Raji (cell line): Measurements from ENCODE around the gene CCM2.

ENCODE experiments used
- POLR2A ChIP-seq: IDR thresholded peaks from 2 replicates; pipeline ENCODE4 v1.6.1; 2011; ENCODE audit warnings: low read depth, low read length, control low read depth; ENCODE audit not compliant: insufficient read depth

Gene CCM2

DNA sequence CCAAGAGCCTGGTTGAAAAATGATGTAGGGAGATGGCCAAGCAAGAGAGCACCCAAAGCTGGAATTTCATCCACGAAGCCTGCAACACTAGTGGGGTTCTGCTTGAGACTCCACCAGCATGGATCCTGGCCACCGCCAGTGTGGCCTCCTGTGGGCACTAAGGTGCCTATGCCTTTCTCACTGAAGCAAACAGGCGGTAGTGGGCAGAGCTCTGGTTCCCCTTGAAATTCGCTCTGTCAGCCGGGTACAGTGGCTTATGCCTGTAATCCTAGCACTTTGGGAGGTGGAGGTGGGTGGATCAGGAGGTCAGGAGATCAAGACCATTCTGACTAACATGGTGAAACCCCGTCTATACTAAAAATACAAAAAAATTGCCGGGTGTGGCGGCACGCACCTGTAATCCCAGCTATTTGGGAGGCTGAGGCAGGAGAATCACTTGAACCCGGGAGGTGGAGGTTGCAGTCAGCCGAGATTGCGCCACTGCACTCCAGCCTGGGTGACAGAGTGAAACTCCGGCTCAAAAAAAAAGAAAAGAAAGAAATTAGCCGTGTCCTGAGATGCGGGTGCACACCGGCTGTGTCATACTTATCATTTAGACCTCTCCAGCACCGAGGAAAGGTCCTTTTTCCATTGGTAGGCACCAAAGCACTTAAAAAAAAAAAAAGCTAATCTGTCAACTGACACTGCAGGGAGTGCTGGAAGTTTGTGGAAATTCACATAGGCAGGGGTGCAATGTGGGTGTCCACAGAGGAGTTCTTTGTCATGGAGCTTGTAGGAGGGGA lies 28.3 kb downstream of the CCM2 start:
- no peak for TF ChIP-seq POLR2A

DNA sequence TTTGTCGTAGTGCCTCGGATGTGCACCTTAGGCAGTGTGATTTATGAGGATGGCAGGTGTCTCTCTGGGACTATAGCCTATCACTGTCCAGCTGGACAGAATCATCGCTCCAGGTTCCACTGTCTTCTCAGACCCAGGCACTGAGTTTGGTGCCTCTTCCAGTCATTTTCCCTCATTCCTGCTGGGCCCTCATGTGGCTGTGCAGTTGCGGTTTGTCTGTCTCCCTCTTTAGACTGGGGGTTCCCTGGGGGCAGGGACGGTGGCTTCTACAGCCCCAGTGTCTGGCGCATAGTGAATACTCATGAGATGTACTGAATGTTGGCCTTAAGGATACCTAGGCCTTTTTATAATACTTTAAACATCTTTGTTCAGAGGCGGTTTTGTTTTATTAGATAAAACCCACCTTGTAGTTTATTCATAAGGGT lies 28.9 kb downstream of the CCM2 start:
- no peak for TF ChIP-seq POLR2A

DNA sequence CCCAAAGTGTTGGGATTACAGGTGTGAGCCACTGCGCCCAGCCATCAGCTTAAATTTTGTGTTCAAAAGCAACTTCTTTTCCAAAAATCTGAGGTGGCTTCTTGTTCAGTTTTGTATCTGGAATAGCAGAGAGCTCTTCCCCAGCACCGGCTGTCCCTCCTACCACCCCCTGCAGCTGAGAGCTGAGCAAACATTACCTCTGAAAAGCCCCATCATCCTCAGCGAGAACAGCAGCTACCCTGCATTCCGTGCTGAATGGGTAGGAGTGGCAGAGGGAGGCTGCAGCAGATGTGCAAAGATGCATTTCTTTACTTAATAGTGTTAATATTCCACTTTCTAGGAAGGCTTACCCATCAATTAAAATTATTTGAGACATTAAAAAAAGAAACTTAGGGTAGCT lies 31.8 kb downstream of the CCM2 start:
- TF ChIP-seq POLR2A, result no peak

DNA sequence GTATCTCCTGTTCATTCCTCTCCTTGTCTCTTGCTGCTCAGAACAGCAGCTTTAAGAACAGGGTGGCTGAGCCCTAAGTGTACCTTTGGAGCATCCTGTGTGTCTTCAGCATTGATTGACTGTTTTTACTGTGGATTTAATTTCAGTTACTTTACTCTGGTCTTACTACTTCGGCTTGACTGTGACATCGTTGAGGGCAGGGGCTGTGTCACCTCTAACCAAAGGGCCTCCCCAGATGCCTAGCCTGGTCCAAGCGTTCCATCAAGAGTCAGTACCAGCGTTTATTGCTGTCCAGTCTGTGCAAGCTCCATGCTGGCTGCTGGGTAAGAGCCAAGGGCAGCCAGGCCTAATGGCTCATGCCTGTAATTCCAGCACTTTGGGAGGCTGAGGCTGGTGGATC lies 32.4 kb downstream of the CCM2 start:
- no peak for TF ChIP-seq POLR2A

DNA sequence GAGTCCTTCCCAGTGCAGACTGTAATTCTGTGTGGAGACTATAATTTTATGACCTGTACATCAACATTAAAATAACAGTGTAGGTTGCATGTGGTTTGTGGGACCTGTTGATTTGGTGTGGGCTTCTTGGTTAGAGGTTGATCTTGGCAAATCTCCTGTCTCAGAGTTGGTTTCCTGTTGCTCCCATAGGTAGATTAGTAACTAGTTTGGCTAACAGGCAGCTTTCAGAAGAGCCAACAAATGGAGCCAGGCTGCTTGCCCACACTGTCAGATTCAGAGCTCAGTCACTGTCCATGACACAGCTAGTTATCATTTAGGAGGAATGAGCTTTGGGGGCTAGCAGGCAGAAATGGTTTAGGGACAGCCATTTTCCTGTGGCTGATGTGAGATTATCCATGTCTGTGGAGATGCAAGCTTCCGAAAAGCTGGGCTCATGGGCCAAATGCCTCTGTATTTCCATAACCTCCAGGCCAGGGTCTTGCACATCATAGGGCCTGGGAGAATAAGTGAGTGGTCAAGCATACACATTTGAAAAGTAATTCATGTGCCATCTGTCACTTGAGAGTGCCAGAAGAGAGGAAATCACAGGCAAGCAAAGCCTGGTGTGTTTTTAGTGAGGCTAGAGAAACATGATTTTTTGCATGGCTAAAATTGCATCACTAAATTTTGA lies 33.4 kb downstream of the CCM2 start:
- TF ChIP-seq POLR2A, result no peak

DNA sequence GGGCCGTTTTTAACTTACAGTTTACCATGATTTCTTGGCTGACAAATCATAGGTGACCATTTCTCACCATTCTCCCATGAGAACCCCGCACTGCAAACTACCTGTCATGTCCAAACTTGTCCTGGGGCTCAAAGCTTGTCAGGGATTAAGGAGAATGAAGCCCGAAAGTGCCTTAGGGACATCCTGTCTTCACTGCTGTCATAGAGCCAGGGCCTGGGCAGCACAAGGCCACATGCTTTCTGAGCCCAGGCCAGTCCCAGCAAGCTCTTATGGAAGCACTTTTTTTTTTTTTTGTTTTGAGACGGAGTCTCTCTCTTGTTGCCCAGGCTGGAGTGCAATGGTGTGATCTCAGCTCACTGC lies 33.9 kb downstream of the CCM2 start:
- TF ChIP-seq POLR2A, result no peak

DNA sequence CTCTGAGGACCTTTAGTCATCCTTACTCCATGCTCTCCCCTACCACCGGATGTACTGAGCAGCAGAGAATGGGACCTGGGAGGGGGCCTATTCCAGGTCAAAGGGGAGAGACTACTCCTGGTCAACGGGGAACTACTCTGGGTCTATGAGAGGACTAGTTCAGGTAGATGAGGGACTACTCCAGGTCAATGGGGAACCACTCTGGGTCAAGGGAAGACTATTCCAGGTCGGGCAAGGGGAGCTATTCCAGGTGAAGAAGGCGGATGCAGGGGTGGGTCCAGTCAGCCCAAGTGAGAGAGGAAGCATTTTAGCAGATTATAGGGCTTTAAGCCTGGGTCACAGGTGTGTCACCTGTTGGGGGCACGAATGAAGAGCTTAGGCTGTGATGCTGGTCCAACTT lies 35.4 kb downstream of the CCM2 start:
- TF ChIP-seq POLR2A, result no peak

DNA sequence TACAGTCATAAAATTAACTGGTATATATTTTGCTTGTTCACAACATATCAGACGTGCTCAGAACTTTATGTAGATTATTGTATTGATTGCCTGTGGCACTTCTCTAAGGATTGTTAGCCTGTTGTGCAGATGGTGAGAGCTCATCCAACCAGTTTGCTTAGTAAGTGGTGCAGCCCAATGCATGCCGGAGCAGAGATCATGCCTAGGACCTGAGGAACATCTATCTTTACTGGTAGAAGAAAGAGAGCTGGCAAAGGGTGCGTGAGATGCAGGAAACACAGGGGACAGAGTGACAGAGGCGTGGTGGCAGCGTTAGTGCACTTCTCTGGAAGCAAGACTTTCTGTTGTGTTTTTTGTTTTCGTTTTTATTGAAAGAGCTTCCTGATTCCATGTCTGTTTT lies 35.9 kb downstream of the CCM2 start:
- TF ChIP-seq POLR2A, result no peak

DNA sequence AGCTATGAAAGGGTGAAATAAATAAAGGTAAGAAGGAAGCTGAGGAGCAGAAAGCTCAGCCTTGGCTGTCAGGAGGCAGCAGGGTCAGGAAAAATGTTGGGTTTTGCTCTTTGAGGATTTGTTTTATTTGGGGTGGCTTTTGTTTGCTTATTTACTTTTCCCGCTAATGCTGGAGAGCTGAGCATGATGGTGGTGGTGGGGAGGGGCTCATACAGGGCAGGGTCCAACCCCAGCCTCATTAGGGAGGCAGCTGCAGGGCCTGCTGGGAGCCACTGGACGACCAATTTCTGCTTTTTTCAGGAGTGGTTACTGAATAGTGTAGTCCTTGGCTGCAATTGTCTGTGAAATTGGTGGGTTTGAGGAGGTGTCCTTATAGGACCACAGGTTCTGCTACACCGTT lies 36.3 kb downstream of the CCM2 start:
- no peak for TF ChIP-seq POLR2A

DNA sequence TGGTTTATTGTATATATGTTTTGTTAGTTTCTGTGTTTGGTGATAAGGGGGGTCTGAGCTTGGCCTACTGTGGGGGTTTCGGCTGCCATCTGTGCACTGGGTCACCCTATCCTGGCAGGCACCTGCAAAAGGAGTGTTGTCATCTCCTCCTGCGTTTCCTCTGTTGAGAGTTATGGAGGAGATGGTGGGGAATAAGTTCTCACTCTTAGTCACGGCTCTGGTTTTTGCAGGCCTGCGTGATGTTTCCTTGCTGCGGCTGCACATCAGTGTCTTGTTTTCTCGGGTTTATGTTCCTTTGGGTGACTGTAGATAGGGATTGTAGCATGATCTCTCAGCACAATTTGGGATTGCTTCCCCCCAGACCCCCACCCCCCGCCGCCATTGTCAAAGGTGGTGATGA lies 36.8 kb downstream of the CCM2 start:
- TF ChIP-seq POLR2A, result no peak

DNA sequence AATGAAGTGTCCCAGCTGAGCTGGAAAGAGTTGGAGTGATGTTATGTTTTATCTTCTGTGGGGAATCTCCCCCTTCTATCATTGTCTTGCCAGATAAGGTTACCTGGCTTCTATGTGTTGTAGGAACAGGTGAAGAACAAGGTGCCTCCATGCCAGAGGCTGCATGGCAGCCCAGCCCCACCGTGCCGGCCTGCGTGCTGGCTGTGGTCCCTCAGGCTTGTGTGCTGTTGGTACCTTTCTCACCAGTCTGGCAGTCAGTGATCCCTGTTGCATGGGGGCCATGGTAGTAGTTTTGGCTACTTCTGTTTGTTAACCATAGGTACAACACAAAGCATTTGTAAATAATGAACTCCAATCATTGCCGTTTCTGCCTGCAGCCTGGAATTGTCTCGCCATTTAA lies 37.9 kb downstream of the CCM2 start:
- no peak for TF ChIP-seq POLR2A

DNA sequence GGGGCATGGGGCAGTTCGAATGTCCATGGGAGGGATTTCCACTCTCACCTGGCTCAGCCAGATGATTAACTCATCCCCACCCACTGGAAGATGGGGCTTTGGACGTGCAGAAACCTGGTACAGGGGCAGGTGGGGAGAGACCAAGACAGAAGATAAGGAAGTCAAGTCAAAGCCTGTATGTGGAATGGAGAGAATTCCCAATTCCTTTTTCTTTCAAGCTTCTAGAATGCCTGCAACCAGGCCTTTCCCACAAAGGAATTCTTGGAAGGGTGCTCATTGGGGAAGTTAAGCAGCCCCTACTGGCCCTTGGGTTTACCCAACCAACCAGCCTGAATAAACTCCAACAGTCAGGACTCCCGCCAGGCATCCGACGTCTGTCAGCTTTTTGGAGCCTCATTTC lies 39.1 kb downstream of the CCM2 start:
- TF ChIP-seq POLR2A, result no peak

DNA sequence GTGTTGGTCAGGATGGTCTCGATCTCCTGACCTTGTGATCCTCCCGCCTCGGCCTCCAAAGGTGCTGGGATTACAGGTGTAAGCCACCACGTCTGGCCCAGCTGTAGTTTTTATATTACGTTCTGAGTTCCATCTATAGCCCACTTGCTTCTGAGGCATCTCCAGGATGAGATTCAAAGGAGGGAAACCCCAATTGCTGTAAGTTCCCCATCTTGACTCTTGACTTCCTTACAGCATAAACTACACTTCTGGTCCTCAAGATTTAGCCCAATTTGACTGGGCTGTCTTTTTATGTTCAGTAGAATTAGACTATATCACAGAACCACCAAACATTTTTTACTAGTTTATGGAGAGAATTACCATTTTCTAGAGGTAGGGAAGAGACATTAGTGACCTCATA lies 44.3 kb downstream of the CCM2 start:
- TF ChIP-seq POLR2A, result no peak

DNA sequence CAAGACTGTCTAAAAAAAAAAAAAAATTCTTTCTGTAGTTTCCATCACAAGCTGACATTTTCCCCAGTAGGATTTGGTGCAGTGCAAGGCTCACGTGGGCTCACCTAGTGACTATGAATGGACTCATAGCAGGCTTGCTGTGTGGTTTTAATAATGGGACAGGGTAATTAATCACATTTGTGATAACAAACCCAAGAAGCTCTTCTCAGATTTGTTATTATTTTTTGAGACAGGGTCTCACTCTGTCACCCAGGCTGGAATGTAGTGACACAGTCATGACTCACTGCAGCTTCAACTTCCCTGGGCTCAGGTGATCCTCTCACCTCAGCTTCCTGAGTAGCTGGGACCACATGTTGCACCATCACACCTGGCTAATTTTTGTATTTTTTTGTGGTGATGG lies 48.7 kb downstream of the CCM2 start:
- no peak for TF ChIP-seq POLR2A

DNA sequence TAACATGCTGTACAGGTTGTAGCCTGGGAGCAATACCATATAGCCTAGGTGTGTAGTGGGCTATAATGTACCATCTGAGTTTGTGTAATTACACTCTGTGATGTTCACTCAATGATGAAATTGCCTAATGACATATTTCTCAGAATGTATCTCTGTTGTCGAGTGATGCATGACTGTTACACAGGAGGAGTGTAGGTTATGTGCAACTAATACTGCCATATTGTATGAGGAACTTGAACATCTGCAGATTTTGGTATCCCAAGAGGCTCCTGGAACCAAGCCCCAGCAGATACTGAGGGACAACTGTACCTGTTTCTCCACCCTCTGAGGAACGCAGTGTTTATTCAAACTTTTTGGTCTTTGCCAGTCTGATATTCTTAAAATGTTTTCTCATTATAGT lies 50.2 kb downstream of the CCM2 start:
- no peak for TF ChIP-seq POLR2A

DNA sequence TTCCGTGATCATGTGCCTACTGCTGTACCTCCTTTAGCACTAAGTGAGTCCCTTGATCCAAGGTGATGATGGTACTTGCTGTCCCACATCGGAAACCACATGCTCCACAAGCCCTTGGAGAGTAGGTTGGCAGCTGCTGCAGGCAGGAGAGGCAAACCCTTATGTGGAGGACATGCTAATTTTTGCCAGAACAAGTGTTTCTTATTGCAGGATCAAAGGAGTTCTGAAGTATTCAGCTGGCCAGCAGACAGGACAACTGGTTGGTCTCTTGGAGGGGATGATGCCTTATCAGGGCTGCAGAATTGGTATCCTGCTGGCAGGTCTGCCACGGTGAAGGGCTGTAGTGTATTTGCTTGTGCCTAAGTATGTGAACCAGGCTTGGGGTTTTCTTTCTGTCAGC lies 52.0 kb downstream of the CCM2 start:
- TF ChIP-seq POLR2A, result no peak

DNA sequence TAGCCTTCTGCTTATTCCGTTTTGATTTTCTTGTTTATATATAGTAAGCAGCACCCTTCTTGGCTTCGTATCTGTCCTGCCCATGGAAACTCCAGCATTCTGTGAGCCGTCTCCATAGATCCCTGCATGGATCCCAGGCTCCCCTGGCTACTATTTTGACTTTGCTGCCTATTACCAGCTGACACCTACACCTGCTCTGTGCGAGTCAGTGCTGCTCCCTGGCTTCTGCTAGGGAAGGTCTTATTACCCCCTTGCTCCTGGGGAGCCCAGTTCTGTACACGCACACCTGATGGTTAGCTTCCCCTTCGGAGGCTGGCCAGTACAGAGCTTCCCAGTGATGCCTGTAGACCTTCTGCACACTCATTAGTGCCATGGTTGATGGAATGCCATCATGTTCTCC lies 53.4 kb downstream of the CCM2 start:
- TF ChIP-seq POLR2A, result no peak
